Measurements from ENCODE around the gene EBF3. TPM values are rescaled to one million over a fixed set of nuclear protein-coding genes. Genes with fewer than 3 reads are reported as not detected.

EBF3 gene
- total RNA-seq, 1 donor from 2014 or later, result 0.53 TPM

- Histone ChIP-seq H3K9me3 (no peaks in the 10 kb centered on the region), H3K4me1 (no peaks in the 10 kb centered on the region), H3K27me3 (ENCODE audit: low read depth) (no peaks in the 10 kb centered on the region), H3K36me3 (no peaks in the 10 kb centered on the region), H3K27ac (no peak overlapping the region), H3K4me3 (no peak overlapping the region)
- ATAC-seq, result no peak
- intact Hi-C loops (cut with DNase I), result no loop called here
- DNase-seq, result no peak
- TF ChIP-seq CTCF (IDR thresholded peaks at IDR 0.05), result no peak
Observed at GRCh38 chr10:130003787-130004613, 39.9 kb upstream of the EBF3 start.

GRCh38 chr10:130003166-130003565 lies 39.1 kb upstream of the EBF3 start:
- intact Hi-C loops (cut with DNase I), result no loop called here

GRCh38 chr10:130002606-130003005 lies 38.5 kb upstream of the EBF3 start:
- Histone ChIP-seq H3K9me3 (no peaks in the 10 kb centered on the region), H3K36me3 (no peaks in the 10 kb centered on the region), H3K4me1 (no peaks in the 10 kb centered on the region), H3K27me3 (ENCODE audit: low read depth) (no peaks in the 10 kb centered on the region), H3K27ac (no peak overlapping the region), H3K4me3 (no peak overlapping the region)
- no peak for TF ChIP-seq CTCF (IDR thresholded peaks at IDR 0.05)
- ATAC-seq, result no peak
- intact Hi-C loops (cut with DNase I), result no loop called here
- DNase-seq, result no peak

More at GRCh38 chr10:130003166-130003565, 39.1 kb upstream of the EBF3 start:
- Histone ChIP-seq H3K27me3 (ENCODE audit: low read depth) (no peaks in the 10 kb centered on the region), H3K9me3 (no peaks in the 10 kb centered on the region), H3K36me3 (no peaks in the 10 kb centered on the region), H3K27ac (no peak overlapping the region), H3K4me3 (no peak overlapping the region), H3K4me1 (no peaks in the 10 kb centered on the region)
- no peak for TF ChIP-seq CTCF (IDR thresholded peaks at IDR 0.05)
- DNase-seq, result no peak
- no peak for ATAC-seq

- intact Hi-C loops (cut with DNase I), result no loop called here
Observed at GRCh38 chr10:130000918-130001317, 36.8 kb upstream of the EBF3 start.

GRCh38 chr10:129999140-129999539 lies 35.1 kb upstream of the EBF3 start:
- H3K27ac ChIP-seq, result no peak overlapping the region
- no peaks in the 10 kb centered on the region for H3K36me3 ChIP-seq
- ATAC-seq (no peak), DNase-seq (no peak)
- no peaks in the 10 kb centered on the region for H3K4me1 ChIP-seq
- TF ChIP-seq CTCF (IDR thresholded peaks at IDR 0.05), result no peak
- H3K27me3 ChIP-seq (ENCODE audit: low read depth), result no peaks in the 10 kb centered on the region
- no peaks in the 10 kb centered on the region for H3K9me3 ChIP-seq
- no peak overlapping the region for H3K4me3 ChIP-seq
- intact Hi-C loops (cut with DNase I), result no loop called here

More at GRCh38 chr10:130000918-130001317, 36.8 kb upstream of the EBF3 start:
- Histone ChIP-seq H3K4me1 (no peaks in the 10 kb centered on the region), H3K27ac (no peak overlapping the region), H3K27me3 (ENCODE audit: low read depth) (no peaks in the 10 kb centered on the region), H3K9me3 (no peaks in the 10 kb centered on the region), H3K36me3 (no peaks in the 10 kb centered on the region), H3K4me3 (no peak overlapping the region)
- TF ChIP-seq CTCF (IDR thresholded peaks at IDR 0.05), result no peak
- ATAC-seq (no peak), DNase-seq (no peak)

Measured in lower lobe of right lung (tissue), 2 donors.